K562 (cell line): Measurements from ENCODE around the gene NLGN3. TPM values are rescaled to one million over a fixed set of nuclear protein-coding genes. Genes with fewer than 3 reads are reported as not detected.

Source experiments
- ATAC-seq: fragments of 200-7000 bp; cut with Tn5 transposase; 3 replicates; pipeline ENCODE4 v1.9.1; 2020; ENCODE audit warnings: moderate library complexity
- BruUV-seq: library from RNA; stranded (reverse); fragments of 400-500 nt; replicated peaks from 2 replicates; lab custom pipeline; 2021; lab: Mats Ljungman, UMichigan
- CTCF ChIA-PET: fragments of 300-600 bp; formaldehyde crosslinking; extraction: SDS; loops from one replicate; lab custom pipeline; 2021; ENCODE audit warnings: low intra/inter-chr PET ratio; lab: Yijun Ruan, JAX
- POLR2A ChIA-PET: fragments of 300-600, 350-650 bp; sonication (Branson Sonifier 250); formaldehyde crosslinking; extraction: SDS; loops from one replicate; lab custom pipeline; 2021; ENCODE audit warnings: antibody characterized with exemption, inconsistent platforms; lab: Yijun Ruan, JAX
- DNase-seq, 4 experiments: peaks; one replicate each; pipeline versions ENCODE4 v3.0.0 to v3.0.0-alpha.2; 2011 to 2018; ENCODE audit warnings: low spot score in 3 of 4, mixed read lengths in 3 of 4; ENCODE audit errors: extremely low read depth in 1 of 4
- FAIRE-seq: peaks from 2 replicates; lab custom pipeline; 2011; peaks lifted over from hg19 to GRCh38; lab: Jason Lieb, UNC
- H2AFZ ChIP-seq: 2 replicates; pipeline ENCODE4 v1.6.0; 2011; ENCODE audit warnings: low read depth, low read length, control low read depth, inconsistent platforms
- H3K27ac ChIP-seq: fragments of 200-600 bp; 3 replicates; pipeline ENCODE4 v1.8.0; 2011; ENCODE audit warnings: low read depth, mild to moderate bottlenecking, control low read depth, inconsistent platforms, low read length, moderate library complexity, mixed read lengths; ENCODE audit errors: extremely low read depth
- H3K27me3 ChIP-seq, 2 experiments: fragments of 300-600 bp in 1 of 2; 2 replicates in 1 of 2; 3 replicates in 1 of 2; pipeline versions ENCODE4 v1.6.0 to v1.8.0; 2011; ENCODE audit warnings: inconsistent platforms in 2 of 2, low read length in 2 of 2, mild to moderate bottlenecking in 1 of 2, mixed read lengths in 1 of 2, moderate library complexity in 1 of 2; ENCODE audit not compliant: control insufficient read depth in 2 of 2, insufficient read depth in 2 of 2
- H3K36me3 ChIP-seq: fragments of 300-600 bp; 3 replicates; pipeline ENCODE4 v1.8.0; 2011; ENCODE audit warnings: mild to moderate bottlenecking, low read length, inconsistent platforms; ENCODE audit not compliant: control insufficient read depth, insufficient read depth
- H3K4me1 ChIP-seq, 2 experiments: fragments of 200-600 bp in 1 of 2; replicated peaks in 1 of 2; 2 replicates in 1 of 2; 3 replicates in 1 of 2; pipeline versions ENCODE4 v1.5.1 to v1.8.0; 2011; ENCODE audit warnings: inconsistent platforms in 2 of 2, low read length in 2 of 2, mild to moderate bottlenecking in 1 of 2, mixed read lengths in 1 of 2, moderate library complexity in 1 of 2; ENCODE audit not compliant: control insufficient read depth in 2 of 2, insufficient read depth in 2 of 2
- H3K4me2 ChIP-seq: 2 replicates; pipeline ENCODE4 v1.6.1; 2011; ENCODE audit warnings: low read length, control low read depth, inconsistent platforms, mixed read lengths; ENCODE audit not compliant: insufficient read depth
- H3K4me3 ChIP-seq: fragments of 200-600 bp; sonication (generic), shearing (Covaris generic); 2 replicates; pipeline ENCODE4 v1.5.1; 2016; ENCODE audit warnings: control low read depth, inconsistent platforms
- H3K79me2 ChIP-seq: fragments of 200-600 bp; 3 replicates; pipeline ENCODE4 v1.8.0; 2011; ENCODE audit warnings: low read length, inconsistent platforms; ENCODE audit not compliant: control insufficient read depth, insufficient read depth
- H3K9ac ChIP-seq, 2 experiments: 2 replicates each; pipeline versions ENCODE4 v1.6.0 to v1.6.1; 2011; ENCODE audit warnings: low read depth in 2 of 2, low read length in 2 of 2, control low read depth in 1 of 2, inconsistent platforms in 1 of 2, mild to moderate bottlenecking in 1 of 2, mixed read lengths in 1 of 2; ENCODE audit not compliant: insufficient read depth in 1 of 2
- H3K9me1 ChIP-seq: one replicate; pipeline ENCODE4 v1.6.0; 2011; ENCODE audit warnings: inconsistent platforms, mild to moderate bottlenecking, low read length, moderate library complexity; ENCODE audit not compliant: control insufficient read depth, insufficient read depth
- H3K9me3 ChIP-seq: replicated peaks from 2 replicates; pipeline ENCODE4 v1.5.1; 2011; ENCODE audit warnings: low read depth, low read length, inconsistent platforms; ENCODE audit not compliant: control insufficient read depth, insufficient read depth
- H4K20me1 ChIP-seq: replicated peaks from 2 replicates; pipeline ENCODE4 v1.6.1; 2011; ENCODE audit warnings: low read length, inconsistent platforms, mixed read lengths; ENCODE audit not compliant: control insufficient read depth, insufficient read depth
- ARHGAP35 ChIP-seq: fragments of 450-650 bp; IDR thresholded peaks from 2 replicates; pipeline ENCODE4 v1.6.1; 2018; ENCODE audit not compliant: partially characterized antibody
- ARID1B ChIP-seq: fragments of 450-650 bp; IDR thresholded peaks from 2 replicates; pipeline ENCODE4 v1.6.1; 2016; ENCODE audit warnings: antibody characterized with exemption, mild to moderate bottlenecking, inconsistent platforms
- CBFA2T3 ChIP-seq: fragments of 450-650 bp; IDR thresholded peaks from 2 replicates; pipeline ENCODE4 v1.6.1; 2017
- DPF2 ChIP-seq: fragments of 450-650 bp; IDR thresholded peaks from 2 replicates; pipeline ENCODE4 v1.6.1; 2016
- FOSL1 ChIP-seq: fragments of 200-800 bp; sonication (Bioruptor generic); conservative IDR thresholded peaks from 2 replicates; pipeline ENCODE4 v1.6.1; 2016; ENCODE audit warnings: missing genetic modification characterization, missing compliant biosample characterization
- JUND ChIP-seq, 2 experiments: IDR thresholded peaks; 2 replicates in 1 of 2; 3 replicates in 1 of 2; pipeline ENCODE4 v1.6.1; 2011; ENCODE audit warnings: borderline replicate concordance in 2 of 2, low read depth in 2 of 2, low read length in 2 of 2, improper control_type of control experiment in 1 of 2, missing biosample characterization in 1 of 2, missing genetic modification characterization in 1 of 2, missing genetic modification reagents in 1 of 2
- SLC30A9 ChIP-seq: fragments of 250-450 bp; sonication (Bioruptor Pico); IDR thresholded peaks from 2 replicates; pipeline ENCODE4 v1.8.0; 2022; ENCODE audit warnings: mild to moderate bottlenecking, moderate library complexity
- WGBS: fragments of 100-300 bp; shearing (Covaris generic); methylation state at CpG from one replicate; pipeline ENCODE4 v1.1.6; 2016; ENCODE audit warnings: low coverage, mixed read lengths; ENCODE audit not compliant: insufficient coverage; ENCODE audit errors: missing lambda C conversion rate; 5-methylcytosine and 5-hydroxymethylcytosine counted together
- in situ Hi-C: fragments of 300-500 bp; cut with MboI; formaldehyde crosslinking; loops from 4 replicates; pipeline ENCODE4 v1.15.0; 2018; ENCODE audit warnings: inconsistent platforms, mixed read lengths
- intact Hi-C: fragments of 100-400 bp; cut with micrococcal nuclease; formaldehyde crosslinking; loops from 2 replicates; pipeline ENCODE4 v1.14.2; 2022
- polyA plus RNA-seq, 8 experiments: library from polyadenylated mRNA; depleted of rRNA in 4 of 8; stranded (reverse) in 5 of 8; unstranded in 3 of 8; fragments of >200 nt; fragmentation: Nextera tagmentation in 2 of 8; fragmentation: Illumina TruSeq in 1 of 8; extraction: Ambion mirVana in 2 of 8; extraction: Trizol in 1 of 8; gene quantifications; 2 replicates each; pipeline versions ENCODE4 v1.2.1 to v1.2.3, GENCODE V29; 2011 to 2014; ENCODE audit warnings: inconsistent platforms in 1 of 8, missing spikeins in 1 of 8
- total RNA-seq, 7 experiments: library from RNA; depleted of rRNA in 6 of 7; stranded (reverse); fragments of >200 nt in 6 of 7; fragmentation: Illumina TruSeq in 2 of 7; extraction: Trizol in 2 of 7; gene quantifications; 2 replicates each; pipeline versions ENCODE4 v1.2.1 to v1.2.3, GENCODE V29; 2011 to 2021; ENCODE audit warnings: low replicate concordance in 1 of 7
- TF ChIP-seq, protein P1 (sequence below), 2 experiments: fragments of 450-650 bp in 1 of 2; sonication (generic) in 1 of 2; formaldehyde crosslinking in 1 of 2; IDR thresholded peaks in 1 of 2; conservative IDR thresholded peaks in 1 of 2; 2 replicates each; pipeline versions ENCODE4 v1.6.1 to v1.8.1; 2016 to 2023; ENCODE audit warnings: mild to moderate bottlenecking in 2 of 2, moderate library complexity in 2 of 2, inconsistent platforms in 1 of 2, missing genetic modification reagents in 1 of 2
- TF ChIP-seq, protein P2 (sequence below): fragments of 450-650 bp; IDR thresholded peaks from 2 replicates; pipeline ENCODE4 v1.6.1; 2017; ENCODE audit warnings: antibody characterized with exemption, mild to moderate bottlenecking
- TF ChIP-seq, protein P3 (sequence below): sonication (generic); IDR thresholded peaks from 2 replicates; pipeline ENCODE4 v1.6.1; 2016
- TF ChIP-seq, protein P4 (sequence below): fragments of 450-650 bp; IDR thresholded peaks from 2 replicates; pipeline ENCODE4 v1.6.1; 2018; ENCODE audit not compliant: partially characterized antibody

Gene NLGN3
- total and polyA plus RNA-seq, 9 of the 15 experiments (the other 6 are each of a cell fraction or from before 2014, with no cell fraction given): 0.03 to 0.86 (median 0.25) TPM

DNA sequence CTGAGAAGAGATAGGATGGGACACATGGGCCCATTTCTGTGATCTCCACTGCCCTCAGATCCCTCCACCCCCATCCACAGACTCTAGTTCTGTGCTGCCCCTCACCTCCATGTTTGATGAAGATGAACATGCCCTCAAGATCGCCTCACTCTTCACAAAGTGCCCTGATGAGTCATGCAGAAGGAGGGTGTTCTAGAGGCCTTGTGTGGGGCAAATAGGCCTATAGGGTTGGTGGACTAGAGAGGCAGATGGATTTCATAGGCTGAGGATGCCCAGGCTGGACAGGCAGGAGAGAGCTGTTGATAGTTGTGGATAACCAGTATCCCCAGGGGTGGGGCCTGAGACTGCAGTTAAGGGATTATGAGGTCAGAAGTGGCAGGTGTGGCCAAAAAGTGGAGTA is 38.2 kb upstream of the NLGN3 start, which contains the start of gene CXorf65:
Gene CXorf65 (minus strand): TSS at position 314 of the 400 bp plus-strand sequence. CDS start 184 bp downstream, at position 130.
- DNase-seq (peak in 3 of 4 experiments; percentile 21 to 60 (median 47)), FAIRE-seq (peak; percentile 88), ATAC-seq (peak; percentile 3; the same call in 2 of the 3 replicates)
- in situ Hi-C loops: no loop called here
- H4K20me1 ChIP-seq: no peaks in the 10 kb centered on the region
- H3K36me3 ChIP-seq: peaks cover 3% of the 10 kb centered on the region; the same call in 1 of the 3 replicates
- no peak within 1 kb of the TSS for H3K4me3 ChIP-seq
- POLR2A ChIA-PET: interaction anchor here (1.0 kb wide), 1 partner anchor 15 kb away, joined by 3 read pairs; no protein-coding TSS in a partner anchor
- no peaks in the 10 kb centered on the region for H3K9me3 ChIP-seq
- H3K4me1 ChIP-seq: peaks cover 52 to 77% of the 10 kb centered on the region in 2 experiments
- intact Hi-C loops: no loop called here
- peak within 1 kb of the TSS; percentile 50 for H3K4me2 ChIP-seq
- H3K27ac ChIP-seq: peak within 1 kb of the TSS; percentile 61
- WGBS: 20% methylated on average over 1 of the region's 1 CpG
- H2AFZ ChIP-seq: peak within 1 kb of the TSS; percentile 29
- peaks cover 22% of the 10 kb centered on the region; the same call in 2 of the 3 replicates for H3K79me2 ChIP-seq
- CTCF ChIA-PET: no interaction called here
- no TSS peak for BruUV-seq
- peak within 1 kb of the TSS; percentile 35 to 38; a peak in 2 of 4 replicates for H3K9ac ChIP-seq
- no peaks in the 10 kb centered on the region for H3K27me3 ChIP-seq
- no peaks in the 10 kb centered on the region for H3K9me1 ChIP-seq
- TF ChIP-seq ARHGAP35 (no peak), DPF2 (0 out of 2 replicates have a peak, but pooled peaks have one; percentile 25), SLC30A9 (CRISPR knock-in tag) (no peak), JUND (IDR thresholded peaks at IDR 0.05; ENCODE audit: borderline replicate concordance, low read depth, low read length) (peak; percentile 75; the same call in 1 of the 2 replicates), JUND (tag; IDR thresholded peaks at IDR 0.05; ENCODE audit: borderline replicate concordance, low read depth, low read length) (peak; percentile 31; the same call in 1 of the 3 replicates), ARID1B (0 out of 2 replicates have a peak, but pooled peaks have one; percentile 12), CBFA2T3 (no peak), FOSL1 (tag) (peak; percentile 51)
- TF ChIP-seq, protein P1, sequence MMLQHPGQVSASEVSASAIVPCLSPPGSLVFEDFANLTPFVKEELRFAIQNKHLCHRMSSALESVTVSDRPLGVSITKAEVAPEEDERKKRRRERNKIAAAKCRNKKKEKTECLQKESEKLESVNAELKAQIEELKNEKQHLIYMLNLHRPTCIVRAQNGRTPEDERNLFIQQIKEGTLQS (IDR thresholded peaks at IDR 0.05): peak; percentile 84
- TF ChIP-seq, protein P1 (CRISPR knock-in tag; conservative IDR thresholded peaks at IDR 0.05): no peak
- TF ChIP-seq, protein P2, sequence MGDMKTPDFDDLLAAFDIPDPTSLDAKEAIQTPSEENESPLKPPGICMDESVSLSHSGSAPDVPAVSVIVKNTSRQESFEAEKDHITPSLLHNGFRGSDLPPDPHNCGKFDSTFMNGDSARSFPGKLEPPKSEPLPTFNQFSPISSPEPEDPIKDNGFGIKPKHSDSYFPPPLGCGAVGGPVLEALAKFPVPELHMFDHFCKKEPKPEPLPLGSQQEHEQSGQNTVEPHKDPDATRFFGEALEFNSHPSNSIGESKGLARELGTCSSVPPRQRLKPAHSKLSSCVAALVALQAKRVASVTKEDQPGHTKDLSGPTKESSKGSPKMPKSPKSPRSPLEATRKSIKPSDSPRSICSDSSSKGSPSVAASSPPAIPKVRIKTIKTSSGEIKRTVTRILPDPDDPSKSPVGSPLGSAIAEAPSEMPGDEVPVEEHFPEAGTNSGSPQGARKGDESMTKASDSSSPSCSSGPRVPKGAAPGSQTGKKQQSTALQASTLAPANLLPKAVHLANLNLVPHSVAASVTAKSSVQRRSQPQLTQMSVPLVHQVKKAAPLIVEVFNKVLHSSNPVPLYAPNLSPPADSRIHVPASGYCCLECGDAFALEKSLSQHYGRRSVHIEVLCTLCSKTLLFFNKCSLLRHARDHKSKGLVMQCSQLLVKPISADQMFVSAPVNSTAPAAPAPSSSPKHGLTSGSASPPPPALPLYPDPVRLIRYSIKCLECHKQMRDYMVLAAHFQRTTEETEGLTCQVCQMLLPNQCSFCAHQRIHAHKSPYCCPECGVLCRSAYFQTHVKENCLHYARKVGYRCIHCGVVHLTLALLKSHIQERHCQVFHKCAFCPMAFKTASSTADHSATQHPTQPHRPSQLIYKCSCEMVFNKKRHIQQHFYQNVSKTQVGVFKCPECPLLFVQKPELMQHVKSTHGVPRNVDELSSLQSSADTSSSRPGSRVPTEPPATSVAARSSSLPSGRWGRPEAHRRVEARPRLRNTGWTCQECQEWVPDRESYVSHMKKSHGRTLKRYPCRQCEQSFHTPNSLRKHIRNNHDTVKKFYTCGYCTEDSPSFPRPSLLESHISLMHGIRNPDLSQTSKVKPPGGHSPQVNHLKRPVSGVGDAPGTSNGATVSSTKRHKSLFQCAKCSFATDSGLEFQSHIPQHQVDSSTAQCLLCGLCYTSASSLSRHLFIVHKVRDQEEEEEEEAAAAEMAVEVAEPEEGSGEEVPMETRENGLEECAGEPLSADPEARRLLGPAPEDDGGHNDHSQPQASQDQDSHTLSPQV: peak; percentile 69
- TF ChIP-seq, protein P3, sequence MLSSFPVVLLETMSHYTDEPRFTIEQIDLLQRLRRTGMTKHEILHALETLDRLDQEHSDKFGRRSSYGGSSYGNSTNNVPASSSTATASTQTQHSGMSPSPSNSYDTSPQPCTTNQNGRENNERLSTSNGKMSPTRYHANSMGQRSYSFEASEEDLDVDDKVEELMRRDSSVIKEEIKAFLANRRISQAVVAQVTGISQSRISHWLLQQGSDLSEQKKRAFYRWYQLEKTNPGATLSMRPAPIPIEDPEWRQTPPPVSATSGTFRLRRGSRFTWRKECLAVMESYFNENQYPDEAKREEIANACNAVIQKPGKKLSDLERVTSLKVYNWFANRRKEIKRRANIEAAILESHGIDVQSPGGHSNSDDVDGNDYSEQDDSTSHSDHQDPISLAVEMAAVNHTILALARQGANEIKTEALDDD: peak; percentile 81
- TF ChIP-seq, protein P4, sequence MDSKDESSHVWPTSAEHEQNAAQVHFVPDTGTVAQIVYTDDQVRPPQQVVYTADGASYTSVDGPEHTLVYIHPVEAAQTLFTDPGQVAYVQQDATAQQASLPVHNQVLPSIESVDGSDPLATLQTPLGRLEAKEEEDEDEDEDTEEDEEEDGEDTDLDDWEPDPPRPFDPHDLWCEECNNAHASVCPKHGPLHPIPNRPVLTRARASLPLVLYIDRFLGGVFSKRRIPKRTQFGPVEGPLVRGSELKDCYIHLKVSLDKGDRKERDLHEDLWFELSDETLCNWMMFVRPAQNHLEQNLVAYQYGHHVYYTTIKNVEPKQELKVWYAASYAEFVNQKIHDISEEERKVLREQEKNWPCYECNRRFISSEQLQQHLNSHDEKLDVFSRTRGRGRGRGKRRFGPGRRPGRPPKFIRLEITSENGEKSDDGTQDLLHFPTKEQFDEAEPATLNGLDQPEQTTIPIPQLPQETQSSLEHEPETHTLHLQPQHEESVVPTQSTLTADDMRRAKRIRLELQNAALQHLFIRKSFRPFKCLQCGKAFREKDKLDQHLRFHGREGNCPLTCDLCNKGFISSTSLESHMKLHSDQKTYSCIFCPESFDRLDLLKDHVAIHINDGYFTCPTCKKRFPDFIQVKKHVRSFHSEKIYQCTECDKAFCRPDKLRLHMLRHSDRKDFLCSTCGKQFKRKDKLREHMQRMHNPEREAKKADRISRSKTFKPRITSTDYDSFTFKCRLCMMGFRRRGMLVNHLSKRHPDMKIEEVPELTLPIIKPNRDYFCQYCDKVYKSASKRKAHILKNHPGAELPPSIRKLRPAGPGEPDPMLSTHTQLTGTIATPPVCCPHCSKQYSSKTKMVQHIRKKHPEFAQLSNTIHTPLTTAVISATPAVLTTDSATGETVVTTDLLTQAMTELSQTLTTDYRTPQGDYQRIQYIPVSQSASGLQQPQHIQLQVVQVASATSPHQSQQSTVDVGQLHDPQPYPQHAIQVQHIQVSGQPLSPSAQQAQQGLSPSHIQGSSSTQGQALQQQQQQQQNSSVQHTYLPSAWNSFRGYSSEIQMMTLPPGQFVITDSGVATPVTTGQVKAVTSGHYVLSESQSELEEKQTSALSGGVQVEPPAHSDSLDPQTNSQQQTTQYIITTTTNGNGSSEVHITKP: peak; percentile 1
